Stimulated activated CD8-positive, alpha-beta memory T cell treated with anti-CD3 and anti-CD28 coated beads, Interleukin-15, amount 100 ng/mL, for 1 hour (primary cell): ENCODE measurements around the gene AGAP3.
"Not testable (repeated sequence)": the region's sequence is repeated elsewhere in the genome, so short reads cannot be mapped to it uniquely, and the experiment has no call there.

Experiments
- DNase-seq: peaks from one replicate; pipeline ENCODE4 v3.0.0-alpha.2; 2020; ENCODE audit warnings: low read depth

AGAP3 gene

DNA sequence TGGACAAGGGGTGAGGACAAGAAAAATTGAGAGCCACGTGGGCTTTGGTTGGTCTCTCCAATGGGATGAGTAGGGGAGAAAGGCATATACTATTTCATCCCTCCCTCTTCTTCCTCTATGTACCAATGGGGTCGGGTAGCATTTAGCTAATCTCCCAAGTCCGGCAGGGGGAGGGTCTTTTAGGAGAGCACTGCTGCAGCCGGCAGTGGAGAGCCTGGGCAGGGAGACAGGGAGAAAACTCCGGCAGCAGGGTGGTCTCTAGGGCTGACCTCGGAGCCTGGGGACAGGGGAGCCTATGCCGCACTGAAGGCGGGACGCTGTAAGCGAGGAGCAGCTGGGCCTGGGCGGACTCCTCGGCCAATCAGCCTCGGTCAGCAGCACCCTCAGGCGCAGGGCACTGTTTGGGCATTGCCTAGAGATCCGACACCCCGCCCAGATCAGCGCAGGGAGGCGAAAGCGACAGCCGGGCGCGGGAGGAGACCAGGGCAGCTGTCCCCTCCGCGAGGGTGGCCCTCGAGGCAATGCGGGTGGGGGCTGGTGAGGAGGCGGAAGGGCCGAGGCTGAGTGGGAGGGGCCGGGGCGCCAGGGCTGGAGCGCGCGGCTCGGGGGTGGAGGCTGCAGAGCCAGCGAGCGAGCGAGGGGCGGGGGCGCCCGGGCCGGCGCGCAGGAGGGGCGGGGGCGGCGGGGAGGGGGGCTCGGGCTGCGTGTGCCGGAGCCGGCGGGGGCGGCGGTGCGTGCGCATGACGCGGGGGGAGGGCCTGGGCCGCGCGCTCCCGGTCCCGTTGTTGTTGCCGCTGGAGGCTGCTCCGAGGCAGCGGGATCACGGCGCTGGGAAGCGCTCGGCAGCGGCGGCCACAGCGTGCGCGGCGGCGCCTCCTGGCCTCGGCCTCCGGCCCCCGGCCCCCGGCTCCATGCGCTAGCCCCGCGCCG, at the start of gene AGAP3:
AGAP3 (plus strand) TSS at position 785 of the 930 bp plus-strand sequence. CDS start 267 bp downstream, outside the sequence.
- no peak for DNase-seq

DNA sequence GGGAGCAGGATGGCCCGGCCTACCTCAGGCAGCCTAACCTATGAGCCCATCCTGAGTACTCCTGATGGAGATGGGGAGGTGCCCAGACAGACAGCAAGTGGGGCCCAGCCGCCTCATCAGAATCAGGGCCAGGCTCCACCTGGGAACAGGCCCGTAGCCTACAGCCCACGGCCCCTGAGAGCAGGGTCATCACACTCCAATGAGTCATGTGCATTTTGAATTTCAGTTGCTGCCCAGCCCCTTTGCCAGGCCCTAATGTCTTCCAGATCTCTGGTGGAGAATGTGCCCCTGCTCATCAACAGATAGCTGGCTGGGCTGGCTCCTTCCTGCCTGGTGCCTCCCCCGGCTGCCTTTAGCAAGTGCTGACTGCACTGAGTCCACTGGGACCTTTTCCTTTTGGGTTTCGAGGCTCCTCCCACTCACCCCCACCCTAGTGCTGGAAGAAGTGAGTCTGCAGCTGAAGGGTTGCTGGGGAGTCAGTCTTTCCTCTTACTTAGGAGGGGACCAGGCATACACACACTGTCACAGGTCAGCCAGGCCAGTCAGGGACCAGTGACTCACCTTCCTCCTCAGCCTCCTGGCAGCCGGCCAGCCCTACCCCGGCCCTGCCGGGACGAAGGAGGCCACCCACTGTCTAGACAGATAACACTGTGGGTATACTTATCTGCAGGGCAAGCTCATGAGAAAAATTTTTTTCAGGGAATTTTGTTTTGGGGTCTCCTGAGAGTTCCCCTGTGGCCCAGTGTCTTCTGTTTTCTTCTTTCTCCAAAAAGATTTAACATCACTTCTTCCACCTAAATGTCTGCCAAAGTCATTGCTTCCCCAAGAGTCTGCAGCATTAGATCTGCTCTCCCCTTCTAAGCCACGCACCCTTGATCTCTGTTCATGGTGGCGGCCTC, 47.1 kb upstream of the AGAP3 start:
- no peak for DNase-seq

DNA sequence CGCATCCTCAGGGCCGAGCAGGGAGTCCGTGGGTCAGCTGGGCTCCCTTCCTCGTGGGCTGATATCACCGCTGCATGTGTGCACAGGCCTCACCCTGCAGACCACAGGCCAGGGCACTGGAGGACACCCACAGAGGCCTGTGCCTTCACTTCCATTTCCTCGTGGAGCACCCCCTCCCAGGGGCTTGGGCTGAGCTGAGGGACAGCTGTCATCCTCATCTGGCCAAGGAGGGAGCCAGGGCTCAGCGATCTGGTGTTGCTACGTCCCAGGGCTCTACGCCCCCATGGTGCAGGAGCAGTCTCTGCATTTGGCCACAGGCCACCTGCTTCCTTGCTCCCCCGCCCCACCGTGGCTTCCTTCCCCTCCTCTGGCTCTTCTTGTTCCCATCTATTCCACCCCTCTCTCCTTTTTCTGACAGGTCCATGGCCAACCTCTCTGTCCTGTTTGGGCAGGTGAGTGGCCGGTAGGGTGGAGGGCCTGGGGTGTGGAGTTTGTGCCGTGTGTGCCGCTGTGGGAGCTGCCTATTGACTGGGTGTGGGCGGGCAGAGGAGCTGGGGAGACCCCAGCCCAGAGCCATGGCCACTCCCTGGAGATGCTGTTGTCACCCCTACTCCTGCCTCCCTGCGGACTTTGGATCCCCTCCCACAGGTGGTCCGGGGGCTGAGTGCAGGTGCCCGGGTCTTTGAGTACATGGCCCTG, 46.3 kb upstream of the AGAP3 start:
- DNase-seq, result no peak

DNA sequence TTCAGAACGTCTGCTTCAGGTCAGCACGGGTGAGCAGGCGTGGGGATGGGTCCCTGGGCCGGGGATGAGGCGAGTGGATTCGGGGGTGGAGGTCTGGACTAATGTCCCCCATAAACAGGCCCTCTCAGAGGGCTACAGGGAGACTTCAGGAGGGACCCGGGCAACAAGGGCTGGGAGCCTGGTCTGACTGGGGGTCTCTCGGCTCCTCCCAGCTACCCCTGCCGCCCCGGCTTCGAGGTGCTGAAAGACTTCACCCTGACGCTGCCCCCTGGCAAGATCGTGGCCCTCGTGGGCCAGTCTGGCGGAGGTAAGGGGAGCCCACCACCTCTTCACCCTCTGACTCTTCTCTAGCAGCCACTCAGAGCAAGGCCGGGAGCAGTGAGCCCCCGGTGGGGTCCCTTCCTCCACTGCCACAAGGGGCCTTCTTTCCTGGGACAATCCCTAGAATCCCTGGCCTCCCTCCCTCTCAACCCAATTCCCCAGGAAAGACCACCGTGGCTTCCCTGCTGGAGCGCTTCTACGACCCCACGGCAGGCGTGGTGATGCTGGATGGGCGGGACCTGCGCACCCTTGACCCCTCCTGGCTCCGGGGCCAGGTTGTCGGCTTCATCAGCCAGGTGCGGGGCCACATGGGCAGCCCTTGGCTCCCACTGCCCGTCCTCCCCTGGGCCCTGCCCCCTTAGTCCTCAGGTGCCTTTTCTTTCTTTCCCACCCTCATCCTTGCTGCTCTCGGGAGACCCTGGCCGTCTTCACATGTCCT, 45.5 kb upstream of the AGAP3 start:
- no peak for DNase-seq

DNA sequence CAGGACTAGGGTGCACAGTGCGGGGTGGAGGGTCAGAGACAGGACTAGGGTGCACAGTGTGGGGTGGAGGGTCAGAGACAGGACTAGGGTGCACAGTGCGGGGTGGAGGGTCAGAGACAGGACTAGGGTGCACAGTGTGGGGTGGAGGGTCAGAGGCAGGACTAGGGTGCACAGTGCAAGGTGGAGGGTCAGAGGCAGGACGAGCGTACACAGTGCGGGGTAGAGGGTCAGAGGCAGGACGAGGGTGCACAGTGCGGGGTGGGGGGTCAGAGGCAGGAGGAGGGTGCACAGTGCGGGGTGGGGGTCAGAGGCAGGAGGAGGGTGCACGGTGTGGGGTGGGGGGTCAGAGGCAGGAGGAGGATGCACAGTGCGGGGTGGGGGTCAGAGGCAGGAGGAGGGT, 42.8 kb upstream of the AGAP3 start:
- not testable (repeated sequence) for DNase-seq

DNA sequence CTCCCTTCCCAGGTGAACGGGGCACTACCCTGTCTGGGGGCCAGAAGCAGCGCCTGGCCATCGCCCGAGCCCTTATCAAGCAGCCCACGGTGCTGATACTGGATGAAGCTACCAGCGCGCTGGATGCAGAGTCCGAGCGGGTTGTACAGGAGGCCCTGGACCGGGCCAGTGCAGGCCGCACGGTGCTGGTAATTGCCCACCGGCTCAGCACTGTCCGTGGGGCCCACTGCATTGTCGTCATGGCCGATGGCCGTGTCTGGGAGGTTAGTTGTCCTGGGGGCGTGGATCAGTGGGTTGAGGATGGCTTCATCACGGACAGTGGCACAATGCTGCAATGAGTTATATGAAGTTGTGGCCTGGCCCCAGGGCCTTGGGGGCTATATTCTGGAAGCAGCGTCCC, 42.3 kb upstream of the AGAP3 start:
- DNase-seq, result no peak

DNA sequence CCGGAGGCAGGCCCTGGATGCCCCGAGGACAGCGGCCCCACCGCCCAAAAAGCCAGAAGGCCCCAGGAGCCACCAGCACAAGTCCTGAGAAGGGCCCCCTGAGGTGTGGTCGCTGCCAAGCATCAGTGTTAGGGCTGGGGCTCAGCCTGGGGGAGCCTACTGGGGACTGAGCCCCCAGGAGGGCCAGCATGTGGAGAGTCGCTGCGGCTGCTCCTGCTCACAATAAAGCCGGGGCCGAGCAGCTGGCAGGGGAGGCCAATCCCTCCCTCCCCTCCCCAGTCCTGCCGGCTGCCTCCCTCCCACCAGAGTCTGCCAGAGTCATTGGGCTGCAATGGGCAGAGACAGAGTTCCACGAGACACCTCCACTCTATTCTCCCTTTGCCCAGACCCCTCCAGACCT, 41.0 kb upstream of the AGAP3 start:
- no peak for DNase-seq

DNA sequence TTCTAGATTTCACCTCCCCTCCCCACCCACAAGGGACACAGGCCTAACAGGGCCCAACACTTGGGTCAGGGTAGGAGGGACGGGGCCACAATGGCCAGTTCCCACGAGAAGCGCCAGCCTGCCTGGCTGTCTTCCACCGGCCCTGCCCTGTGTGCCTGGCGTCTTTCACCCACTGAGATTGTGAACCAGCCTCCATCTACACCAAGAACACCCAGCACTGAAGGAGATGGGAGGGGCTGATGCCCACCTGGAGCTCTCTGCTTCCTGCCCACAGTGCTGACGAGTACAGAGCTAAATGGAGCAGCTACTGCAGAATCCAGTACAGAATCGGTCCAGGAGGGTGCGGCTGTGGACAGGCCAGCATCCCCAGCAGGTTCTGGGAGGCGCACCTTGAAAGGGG, 40.3 kb upstream of the AGAP3 start:
- DNase-seq, result no peak

DNA sequence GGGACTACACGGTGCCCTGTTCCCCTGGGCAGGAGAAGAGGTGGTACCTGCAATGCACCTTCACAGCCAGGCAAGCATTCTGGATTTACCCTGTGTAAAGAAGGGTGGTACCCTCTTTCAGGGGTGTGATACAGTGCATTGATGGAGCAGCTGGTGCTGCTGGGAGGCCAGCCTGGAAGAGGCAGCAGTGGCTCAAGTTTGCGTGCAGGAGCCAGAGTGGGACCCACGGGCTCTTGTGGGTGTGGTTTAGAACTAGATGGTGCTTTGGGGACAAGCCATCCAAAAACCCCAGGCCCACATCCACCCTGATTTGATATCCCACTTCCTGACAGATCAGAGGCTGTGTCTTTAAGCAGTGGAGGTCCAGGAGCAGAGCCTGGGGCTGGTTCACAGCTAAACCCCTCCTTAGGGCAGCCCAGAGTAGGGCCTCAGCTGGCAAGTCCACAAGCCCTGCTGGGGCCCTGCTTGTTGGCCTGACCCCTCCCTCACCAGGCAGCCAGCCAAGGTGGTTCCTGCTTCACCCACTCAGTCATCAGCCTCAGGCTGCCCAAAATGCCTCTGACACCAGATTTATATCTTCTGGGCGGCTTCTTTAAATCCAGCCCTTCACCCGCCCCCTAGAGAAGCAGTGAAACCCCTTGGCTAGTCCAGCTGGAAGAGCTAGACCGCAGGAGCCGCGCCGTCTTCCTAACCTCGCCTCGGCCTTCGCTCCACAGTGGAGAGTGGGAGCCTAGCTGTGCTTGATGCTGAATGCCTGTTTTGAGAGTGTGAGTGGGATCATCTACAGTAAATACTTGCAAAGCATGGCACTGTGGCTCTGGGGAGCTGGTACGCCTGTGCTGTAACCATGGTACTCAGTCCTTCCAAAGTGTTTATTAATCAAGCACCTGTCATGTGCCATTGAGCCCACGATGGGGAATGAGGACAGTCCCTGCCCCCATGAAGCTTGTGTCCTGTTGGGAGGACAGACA, 39.4 kb upstream of the AGAP3 start:
- no peak for DNase-seq

DNA sequence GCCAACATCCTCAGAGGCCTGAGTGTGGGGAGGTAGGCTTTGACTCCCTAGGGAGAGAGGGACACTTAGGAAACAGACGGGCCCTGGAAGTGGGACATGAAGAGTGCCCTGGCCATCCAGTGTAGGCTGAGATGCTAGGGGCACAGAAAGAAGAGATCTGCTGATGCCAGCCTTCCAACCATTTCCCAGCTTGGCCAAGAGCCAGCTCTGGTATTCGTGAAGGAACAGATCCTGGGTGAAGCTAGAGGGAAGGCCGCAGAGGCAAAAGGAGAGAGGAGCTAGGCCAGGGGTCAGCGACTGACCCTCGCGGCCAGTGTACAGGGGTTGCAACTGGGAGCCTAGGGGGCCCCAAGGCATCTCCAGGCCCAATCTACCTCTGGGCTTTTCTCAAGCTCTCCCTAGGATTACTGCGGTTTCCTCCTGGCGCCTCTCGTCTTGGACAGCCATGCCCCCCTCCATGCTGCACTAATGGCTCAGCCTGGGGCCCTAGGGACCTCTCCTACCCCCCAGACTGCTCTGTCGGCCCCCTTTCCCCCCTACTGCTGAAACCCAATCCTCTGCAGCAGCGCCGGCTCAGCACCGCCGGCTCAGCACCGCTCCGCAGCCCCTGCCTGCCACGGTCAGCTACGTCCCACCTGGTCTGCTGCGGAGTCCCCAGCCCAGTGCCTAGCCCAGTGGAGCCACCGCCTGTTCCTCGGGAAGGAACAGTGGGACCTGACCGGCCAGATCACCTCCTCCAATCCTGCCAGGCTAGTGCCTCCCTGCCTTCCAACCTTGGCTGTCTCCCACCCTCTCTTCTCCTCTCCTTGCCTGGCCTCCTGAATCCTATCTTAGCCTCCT, 38.1 kb upstream of the AGAP3 start, which contains the start of gene ASIC3:
ASIC3 (plus strand) TSS at position 556 of the 840 bp plus-strand sequence. CDS start 355 bp downstream, outside the sequence.
- DNase-seq, result no peak

DNA sequence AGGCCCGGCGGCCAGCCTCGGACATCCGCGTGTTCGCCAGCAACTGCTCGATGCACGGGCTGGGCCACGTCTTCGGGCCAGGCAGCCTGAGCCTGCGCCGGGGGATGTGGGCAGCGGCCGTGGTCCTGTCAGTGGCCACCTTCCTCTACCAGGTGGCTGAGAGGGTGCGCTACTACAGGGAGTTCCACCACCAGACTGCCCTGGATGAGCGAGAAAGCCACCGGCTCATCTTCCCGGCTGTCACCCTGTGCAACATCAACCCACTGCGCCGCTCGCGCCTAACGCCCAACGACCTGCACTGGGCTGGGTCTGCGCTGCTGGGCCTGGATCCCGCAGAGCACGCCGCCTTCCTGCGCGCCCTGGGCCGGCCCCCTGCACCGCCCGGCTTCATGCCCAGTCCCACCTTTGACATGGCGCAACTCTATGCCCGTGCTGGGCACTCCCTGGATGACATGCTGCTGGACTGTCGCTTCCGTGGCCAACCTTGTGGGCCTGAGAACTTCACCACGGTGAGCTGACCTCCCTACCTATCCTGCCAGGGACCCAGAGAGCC, 37.3 kb upstream of the AGAP3 start:
- DNase-seq, result no peak

DNA sequence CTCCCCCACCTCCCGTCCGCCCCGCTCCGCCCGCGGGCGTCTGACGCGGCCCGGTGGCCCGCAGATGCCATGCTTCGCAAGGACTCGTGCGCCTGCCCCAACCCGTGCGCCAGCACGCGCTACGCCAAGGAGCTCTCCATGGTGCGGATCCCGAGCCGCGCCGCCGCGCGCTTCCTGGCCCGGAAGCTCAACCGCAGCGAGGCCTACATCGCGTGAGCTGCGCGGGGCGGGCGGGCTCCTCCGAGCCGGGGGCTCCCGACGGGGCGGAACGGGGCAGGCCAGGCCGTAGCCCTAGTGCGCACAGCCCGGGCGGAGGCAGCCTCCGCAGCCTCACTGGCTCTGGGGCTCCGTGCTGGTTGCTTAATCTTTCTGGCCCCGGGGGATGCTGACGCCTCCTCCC, 35.2 kb upstream of the AGAP3 start:
- DNase-seq, result no peak

DNA sequence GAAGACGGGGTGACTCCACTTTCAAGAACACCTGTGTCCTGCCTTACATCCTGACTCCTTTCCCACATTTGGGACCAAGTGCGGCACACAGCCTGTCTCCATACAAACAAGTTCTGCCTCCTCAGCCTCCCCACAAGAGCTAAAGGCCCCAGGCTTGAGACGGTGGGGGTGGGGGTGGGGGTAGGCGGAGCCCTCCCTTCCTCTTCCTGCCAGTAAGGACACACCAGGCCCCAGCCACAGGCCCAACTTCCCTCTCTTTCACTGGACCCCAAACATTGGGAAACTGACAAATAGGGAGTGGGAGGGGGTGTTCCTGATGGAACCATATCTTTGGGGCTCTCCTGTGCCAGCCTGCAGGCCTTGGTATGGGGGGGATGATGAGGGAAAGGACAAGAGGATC, 33.2 kb upstream of the AGAP3 start:
- DNase-seq, result no peak

DNA sequence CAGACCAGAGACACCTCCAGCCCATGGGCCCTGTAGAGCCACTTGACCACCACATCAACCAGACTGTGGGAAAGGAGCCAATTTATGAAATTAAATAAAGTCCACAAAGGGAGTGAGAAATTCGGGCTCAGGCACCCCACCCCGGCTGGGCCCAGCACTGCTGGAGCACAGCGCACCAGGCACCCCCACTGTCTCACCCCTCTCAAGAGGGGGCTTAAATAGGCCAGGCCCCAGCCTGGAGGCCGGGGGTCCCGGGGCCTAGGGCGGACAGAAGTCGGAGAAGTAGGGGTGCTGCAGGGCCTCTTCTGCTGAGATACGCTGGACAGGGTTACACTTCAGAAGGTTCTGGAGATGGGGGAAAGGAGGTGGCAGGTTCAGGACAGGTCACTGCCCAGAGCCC, 32.5 kb upstream of the AGAP3 start:
- DNase-seq, result no peak

DNA sequence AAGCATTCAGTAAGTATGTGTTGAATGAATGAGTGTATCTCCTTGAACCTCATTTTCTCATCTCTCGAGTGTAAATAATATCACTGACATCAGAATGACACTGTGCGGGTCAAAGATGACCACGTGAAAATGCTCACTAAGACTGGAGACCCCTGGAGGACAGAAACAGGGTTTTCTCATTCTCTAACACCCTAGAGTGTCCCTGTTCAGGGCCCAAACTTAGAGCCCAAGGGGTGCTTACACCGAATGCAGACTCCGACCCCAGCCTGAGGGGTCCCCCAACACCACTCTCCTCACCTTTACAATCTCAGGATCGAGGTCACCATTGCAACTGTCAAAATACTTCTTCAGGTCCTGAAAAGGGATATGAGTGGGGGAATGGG, 30.0 kb upstream of the AGAP3 start:
- no peak for DNase-seq

DNA sequence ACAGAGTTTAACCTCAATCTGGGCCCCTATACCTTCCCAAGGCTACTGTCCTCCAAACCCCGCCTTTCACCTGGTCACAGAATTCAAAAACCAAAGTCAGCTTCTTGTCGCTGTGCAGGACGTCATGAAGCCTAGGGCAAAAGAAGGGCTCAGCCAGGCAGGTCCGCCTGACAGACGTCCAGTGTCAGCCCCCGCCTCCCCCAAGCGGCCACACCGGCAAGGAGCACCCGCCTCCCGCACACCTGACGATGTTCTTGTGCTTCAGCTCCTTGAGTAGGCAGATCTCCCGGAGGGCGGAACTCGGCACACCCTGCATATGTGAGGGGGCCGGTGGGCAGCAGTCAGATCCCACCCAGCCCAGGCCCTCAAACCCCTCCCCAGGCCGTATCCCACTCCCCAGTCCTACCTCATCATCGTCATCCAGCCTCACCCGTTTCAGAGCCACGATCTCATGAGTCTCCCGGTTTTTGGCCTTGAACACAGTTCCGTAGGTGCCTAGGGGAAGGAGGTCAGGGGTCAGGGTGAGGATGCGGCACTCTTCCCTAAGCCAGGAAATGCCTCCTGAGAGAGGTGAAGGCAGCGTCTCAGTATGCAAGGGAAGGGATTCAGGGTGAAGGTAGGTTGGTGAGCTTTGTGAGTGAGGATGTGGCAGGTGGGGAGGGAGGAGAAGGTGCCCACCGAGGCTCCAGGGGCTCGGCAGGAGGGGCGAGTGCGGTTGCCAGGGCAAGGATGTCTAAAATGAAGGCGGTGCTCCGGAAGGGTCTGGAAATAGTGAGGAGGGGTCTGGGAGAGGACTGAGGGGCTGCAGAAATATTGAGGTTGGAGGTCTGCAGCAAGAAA, 29.4 kb upstream of the AGAP3 start:
- no peak for DNase-seq

DNA sequence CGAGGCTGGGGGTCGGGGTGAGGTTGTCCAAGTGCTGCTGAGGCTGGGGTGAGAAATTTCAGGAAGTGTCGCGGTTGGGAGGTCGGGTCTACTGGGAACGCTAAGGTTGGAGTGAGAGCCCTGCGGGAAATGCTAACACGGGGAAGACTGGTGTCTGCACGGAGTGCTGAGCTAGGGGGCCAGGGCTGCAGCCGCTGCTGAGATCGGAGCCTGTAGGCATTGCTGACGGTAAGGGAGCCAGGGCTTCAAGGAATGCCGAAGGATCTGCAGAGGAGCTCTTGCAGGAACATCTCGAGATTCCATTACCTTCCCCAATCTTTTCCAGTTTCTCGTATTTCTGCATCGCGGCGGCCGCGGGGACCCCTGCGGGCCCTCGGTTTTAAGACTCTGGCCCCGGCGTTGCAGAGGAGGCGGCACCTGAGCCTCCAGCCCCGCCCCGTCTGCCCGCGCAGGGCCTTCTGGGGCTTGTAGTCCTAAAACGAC, 28.7 kb upstream of the AGAP3 start, which contains the start of gene CDK5:
CDK5 (minus strand) TSS at position 392 of the 483 bp plus-strand sequence; CDS start at position 343, 49 bp downstream.
- DNase-seq, result no peak
